A673 (cell line): ENCODE data around the gene CD4. TPM values are rescaled to one million over a fixed set of nuclear protein-coding genes. Genes with fewer than 3 reads are reported as not detected.
A peak's percentile ranks its signal among the peaks of the same experiment; 100 is the strongest.
"Not testable (repeated sequence)": the region's sequence is repeated elsewhere in the genome, so short reads cannot be mapped to it uniquely, and the experiment has no call there.

Source experiments
- Bru-seq: library from RNA; stranded (reverse); fragments of 400-500 nt; gene quantifications from one replicate; lab custom pipeline; 2021; lab: Mats Ljungman, UMichigan
- BruChase-seq, 2 experiments: library from RNA; stranded (reverse); fragments of 400-500 nt; gene quantifications; one replicate each; lab custom pipeline; 2021; lab: Mats Ljungman, UMichigan
- BruUV-seq: library from RNA; stranded (reverse); fragments of 400-500 nt; replicated peaks from 2 replicates; lab custom pipeline; 2021; lab: Mats Ljungman, UMichigan
- CTCF ChIA-PET: fragments of 300-600 bp; sonication (Branson Sonifier 250); formaldehyde crosslinking; loops from one replicate; lab custom pipeline; 2022; ENCODE audit warnings: antibody characterized with exemption; lab: Charles Lee
- POLR2A ChIA-PET: fragments of 300-600 bp; sonication (Branson Sonifier 250); formaldehyde crosslinking; loops from one replicate; lab custom pipeline; 2022; ENCODE audit warnings: antibody characterized with exemption; ENCODE audit not compliant: low non-redundant PET; lab: Charles Lee
- DNase-seq: peaks from one replicate; pipeline ENCODE4 v3.0.0-alpha.2; 2015; ENCODE audit warnings: low spot score
- H3K27ac ChIP-seq: fragments of 200-600 bp; sonication (generic); 2 replicates; pipeline ENCODE4 v1.5.1; 2016; ENCODE audit warnings: mixed run types, low read depth, mild to moderate bottlenecking, mixed read lengths, antibody characterized with exemption, low read length; ENCODE audit not compliant: poor library complexity, severe bottlenecking
- H3K27me3 ChIP-seq: fragments of 200-600 bp; sonication (generic); replicated peaks from 2 replicates; pipeline ENCODE4 v1.6.1; 2017; ENCODE audit warnings: mixed run types, low read depth, mild to moderate bottlenecking, mixed read lengths, antibody characterized with exemption, low read length; ENCODE audit not compliant: insufficient read depth, poor library complexity
- H3K36me3 ChIP-seq: fragments of 200-600 bp; sonication (generic); 2 replicates; pipeline ENCODE4 v1.6.1; 2016; ENCODE audit warnings: mixed run types, mild to moderate bottlenecking, mixed read lengths, antibody characterized with exemption, low read length; ENCODE audit not compliant: insufficient read depth, poor library complexity, severe bottlenecking
- H3K4me1 ChIP-seq: fragments of 200-600 bp; sonication (generic); 2 replicates; pipeline ENCODE4 v1.6.1; 2017; ENCODE audit warnings: mixed run types, mild to moderate bottlenecking, mixed read lengths, antibody characterized with exemption, low read length; ENCODE audit not compliant: insufficient read depth, poor library complexity, severe bottlenecking
- H3K4me3 ChIP-seq: fragments of 200-600 bp; sonication (generic); 2 replicates; pipeline ENCODE4 v1.5.1; 2016; ENCODE audit warnings: low read depth, mixed run types, mild to moderate bottlenecking, mixed read lengths, low read length; ENCODE audit not compliant: poor library complexity, severe bottlenecking
- H3K9me3 ChIP-seq: fragments of 200-600 bp; sonication (generic); 2 replicates; pipeline ENCODE4 v1.6.1; 2016; ENCODE audit warnings: mixed run types, low read depth, mild to moderate bottlenecking, mixed read lengths, antibody characterized with exemption, low read length; ENCODE audit not compliant: poor library complexity, severe bottlenecking
- CTCF ChIP-seq: fragments of 300-800, 200-600 bp; sonication (generic); conservative IDR thresholded peaks from 2 replicates; pipeline ENCODE4 v1.5.1; 2017; ENCODE audit warnings: low read depth, mild to moderate bottlenecking, antibody characterized with exemption, low read length, moderate library complexity, mixed read lengths
- EZH2 ChIP-seq: fragments of 200-600 bp; sonication (generic); IDR thresholded peaks from 2 replicates; pipeline ENCODE4 v1.6.1; 2017; ENCODE audit warnings: borderline replicate concordance, low read depth, mild to moderate bottlenecking, mixed read lengths, antibody characterized with exemption, low read length; ENCODE audit not compliant: poor library complexity, severe bottlenecking
- intact Hi-C: fragments of 100-400 bp; cut with micrococcal nuclease; formaldehyde crosslinking; loops from one replicate; pipeline ENCODE4 v1.10.0; 2022; ENCODE audit not compliant: unreplicated experiment
- long read RNA-seq: library from polyadenylated mRNA; stranded (forward); transcript quantifications from one replicate; pipeline ENCODE4 v2.0.0, GENCODE V29; 2022
- total RNA-seq: library from RNA; stranded (reverse); gene quantifications from 2 replicates; pipeline ENCODE4 v1.2.3, GENCODE V29; 2021

CD4 gene
- total RNA-seq (not detected in 2 replicates), Bru-seq, nascent RNA (percentile 3 among the genes with signal in this experiment), BruChase-seq, experiment 1, labeled RNA remaining after a 2-hour chase (percentile 3 among the genes with signal in this experiment), BruChase-seq, experiment 2, labeled RNA remaining after a 6-hour chase (percentile 10 among the genes with signal in this experiment)
- long read RNA-seq, partial matches to known transcripts, result 0 of 2 reads
- long read RNA-seq, other reads (novel, unspliced or antisense), result 2 of 2 reads

GRCh38 chr12:6788972-6789924, at the start of gene CD4:
CD4 (plus strand) TSS chr12:6789528; CDS start chr12:6800139, 10,611 bp downstream.
- ChIA-PET CTCF (no interaction called here), POLR2A (no interaction called here)
- no peak within 1 kb of the TSS for H3K27ac ChIP-seq
- no peaks in the 10 kb centered on the region for H3K4me1 ChIP-seq
- no peak for DNase-seq
- no peaks in the 10 kb centered on the region for H3K27me3 ChIP-seq
- intact Hi-C loops, result no loop called here
- no peak within 1 kb of the TSS for H3K4me3 ChIP-seq
- TF ChIP-seq EZH2 (no peak), CTCF (no peak)
- BruUV-seq, result no TSS peak
- no peaks in the 10 kb centered on the region for H3K9me3 ChIP-seq
- no peaks in the 10 kb centered on the region for H3K36me3 ChIP-seq

GRCh38 chr12:6742080-6742479, 47.2 kb upstream of the CD4 start:
- POLR2A ChIA-PET, H3K4me3 ChIP-seq, intact Hi-C loops, BruUV-seq, CTCF ChIA-PET, H3K27me3 ChIP-seq, H3K9me3 ChIP-seq, H3K4me1 ChIP-seq, DNase-seq, H3K27ac ChIP-seq: not testable (repeated sequence)
- peaks cover 11% of the 10 kb centered on the region for H3K36me3 ChIP-seq

- H3K36me3 ChIP-seq, result peaks cover 18% of the 10 kb centered on the region
- H3K27ac ChIP-seq, result no peak overlapping the region
- H3K4me3 ChIP-seq, result no peak overlapping the region
- intact Hi-C loops, result no loop called here
- DNase-seq, result no peak
- no peaks in the 10 kb centered on the region for H3K9me3 ChIP-seq
- H3K27me3 ChIP-seq, result no peaks in the 10 kb centered on the region
- ChIA-PET POLR2A (no interaction called here), CTCF (no interaction called here)
- H3K4me1 ChIP-seq, result no peaks in the 10 kb centered on the region
- TF ChIP-seq CTCF (no peak), EZH2 (no peak)
- no TSS peak for BruUV-seq
Observed at GRCh38 chr12:6742834-6743233, 46.5 kb upstream of the CD4 start.

- H3K9me3 ChIP-seq, POLR2A ChIA-PET, CTCF ChIA-PET: not testable (repeated sequence)
Observed at GRCh38 chr12:6743300-6743699, 46.0 kb upstream of the CD4 start.

More at GRCh38 chr12:6743300-6743699, 46.0 kb upstream of the CD4 start:
- H3K27ac ChIP-seq, H3K4me1 ChIP-seq, H3K27me3 ChIP-seq, DNase-seq, intact Hi-C loops, H3K4me3 ChIP-seq, BruUV-seq: not testable (repeated sequence)
- peaks cover 23% of the 10 kb centered on the region for H3K36me3 ChIP-seq
